GM23338 (cell line): ENCODE data around the gene FMNL1. TPM values are rescaled to one million over a fixed set of nuclear protein-coding genes. Genes with fewer than 3 reads are reported as not detected.

Experiments
- ATAC-seq: fragments of 200-7000 bp; cut with Tn5 transposase; 3 replicates; pipeline ENCODE4 v1.9.1; 2020
- DNase-seq: peaks from one replicate; pipeline ENCODE4 v3.0.0-alpha.2; 2015; ENCODE audit warnings: low spot score
- H2AFZ ChIP-seq: fragments of 200-600 bp; sonication (generic); 2 replicates; pipeline ENCODE4 v1.8.0; 2016; ENCODE audit warnings: antibody characterized with exemption, mild to moderate bottlenecking, moderate library complexity
- H3F3A ChIP-seq: fragments of 200-600 bp; sonication (generic); replicated peaks from 2 replicates; pipeline ENCODE4 v1.8.0; 2017; ENCODE audit warnings: antibody characterized with exemption, mixed run types, low read depth
- H3K27ac ChIP-seq: fragments of 200-600 bp; sonication (generic); 2 replicates; pipeline ENCODE4 v1.6.1; 2016; ENCODE audit warnings: low read depth
- H3K27me3 ChIP-seq: fragments of 200-600 bp; sonication (generic); 2 replicates; pipeline ENCODE4 v1.8.0; 2016; ENCODE audit warnings: mild to moderate bottlenecking, mixed run types, moderate library complexity; ENCODE audit not compliant: insufficient read depth
- H3K36me3 ChIP-seq: fragments of 200-600 bp; sonication (generic); 2 replicates; pipeline ENCODE4 v1.8.0; 2016; ENCODE audit warnings: mild to moderate bottlenecking; ENCODE audit not compliant: insufficient read depth
- H3K4me1 ChIP-seq: fragments of 200-600 bp; sonication (generic); 2 replicates; pipeline ENCODE4 v1.8.0; 2016; ENCODE audit warnings: mild to moderate bottlenecking, moderate library complexity; ENCODE audit not compliant: insufficient read depth
- H3K4me2 ChIP-seq: fragments of 200-600 bp; sonication (generic); 2 replicates; pipeline ENCODE4 v1.7.1; 2017; ENCODE audit warnings: mixed run types
- H3K4me3 ChIP-seq: fragments of 200-600 bp; sonication (generic); 2 replicates; pipeline ENCODE4 v1.6.1; 2016; ENCODE audit warnings: mixed run types
- H3K79me2 ChIP-seq: fragments of 200-600 bp; sonication (generic); replicated peaks from 2 replicates; pipeline ENCODE4 v1.8.0; 2017; ENCODE audit warnings: mild to moderate bottlenecking; ENCODE audit not compliant: insufficient read depth
- H3K9me2 ChIP-seq: fragments of 200-600 bp; sonication (generic); 2 replicates; pipeline ENCODE4 v1.8.0; 2017; ENCODE audit not compliant: insufficient read depth
- H4K20me1 ChIP-seq: fragments of 200-600 bp; sonication (generic); replicated peaks from 2 replicates; pipeline ENCODE4 v1.8.0; 2017; ENCODE audit warnings: mild to moderate bottlenecking; ENCODE audit not compliant: insufficient read depth
- H3K27ac Mint-ChIP-seq: 2 replicates; pipeline ENCODE4 v1.8.0; 2020; ENCODE audit warnings: inconsistent platforms, mild to moderate bottlenecking, moderate library complexity, mixed read lengths
- H3K27me3 Mint-ChIP-seq: 3 replicates; pipeline ENCODE4 v1.8.0; 2022; ENCODE audit warnings: low read depth, mild to moderate bottlenecking, moderate library complexity, mixed read lengths, inconsistent platforms; ENCODE audit not compliant: insufficient read depth, poor library complexity
- H3K36me3 Mint-ChIP-seq: 3 replicates; pipeline ENCODE4 v1.8.0; 2021; ENCODE audit warnings: low read depth, mild to moderate bottlenecking, inconsistent platforms, moderate library complexity, mixed read lengths
- H3K4me1 Mint-ChIP-seq: 3 replicates; pipeline ENCODE4 v1.8.0; 2020; ENCODE audit warnings: mild to moderate bottlenecking, inconsistent platforms, mixed read lengths
- H3K4me3 Mint-ChIP-seq: 3 replicates; pipeline ENCODE4 v1.8.0; 2021; ENCODE audit warnings: moderate library complexity, mild to moderate bottlenecking, inconsistent platforms, mixed read lengths
- H3K9me3 Mint-ChIP-seq: 3 replicates; pipeline ENCODE4 v1.8.0; 2020; ENCODE audit warnings: moderate library complexity, mild to moderate bottlenecking, inconsistent platforms, mixed read lengths
- CREB1 ChIP-seq: fragments of 250-450 bp; sonication (Bioruptor Pico); IDR thresholded peaks from 2 replicates; pipeline ENCODE4 v1.5.0; 2020; ENCODE audit warnings: low read depth, mild to moderate bottlenecking, moderate library complexity
- EZH2 ChIP-seq: fragments of 200-600 bp; sonication (generic); IDR thresholded peaks from one replicate; pipeline ENCODE4 v1.8.0; 2017; ENCODE audit warnings: antibody characterized with exemption, mild to moderate bottlenecking, low read depth; ENCODE audit not compliant: unreplicated experiment
- EZH2phosphoT487 ChIP-seq: fragments of 200-600 bp; sonication (generic); IDR thresholded peaks from one replicate; pipeline ENCODE4 v1.8.1; 2018; ENCODE audit warnings: antibody characterized with exemption; ENCODE audit not compliant: unreplicated experiment
- JUNB ChIP-seq: IDR thresholded peaks from one replicate; pipeline ENCODE4 v1.6.1; 2016; ENCODE audit warnings: antibody characterized with exemption; ENCODE audit not compliant: unreplicated experiment
- NANOG ChIP-seq: IDR thresholded peaks from 2 replicates; pipeline ENCODE4 v1.6.1; 2016; ENCODE audit warnings: antibody characterized with exemption, borderline replicate concordance
- POLR2AphosphoS5 ChIP-seq: IDR thresholded peaks from 2 replicates; pipeline ENCODE4 v1.6.1; 2016; ENCODE audit warnings: antibody characterized with exemption, low read depth
- STAT1 ChIP-seq: IDR thresholded peaks from one replicate; pipeline ENCODE4 v1.6.1; 2016; ENCODE audit warnings: antibody characterized with exemption; ENCODE audit not compliant: unreplicated experiment
- ZNF114 ChIP-seq: fragments of 250-450 bp; sonication (Bioruptor Pico); IDR thresholded peaks from 2 replicates; pipeline ENCODE4 v1.5.0; 2020; ENCODE audit warnings: mild to moderate bottlenecking, moderate library complexity
- ZNF331 ChIP-seq: fragments of 250-450 bp; sonication (Bioruptor Pico); IDR thresholded peaks from 2 replicates; pipeline ENCODE4 v1.5.0; 2020; ENCODE audit warnings: low read depth, mild to moderate bottlenecking, moderate library complexity
- polyA plus RNA-seq: library from polyadenylated mRNA; unstranded; fragments of >200 nt; fragmentation: Nextera tagmentation; extraction: Ambion mirVana; gene quantifications from 2 replicates; pipeline ENCODE4 v1.2.1, GENCODE V29; 2016
- total RNA-seq: library from RNA; depleted of rRNA; stranded (reverse); fragments of >200 nt; shearing (Covaris generic); gene quantifications from 2 replicates; pipeline ENCODE4 v1.2.3, GENCODE V29; 2014
- TF ChIP-seq, protein P1 (sequence below): IDR thresholded peaks from one replicate; pipeline ENCODE4 v1.6.1; 2018; ENCODE audit warnings: antibody characterized with exemption; ENCODE audit not compliant: unreplicated experiment
- TF ChIP-seq, protein P2 (sequence below), 2 experiments: fragments of 200-600 bp in 1 of 2; sonication (generic) in 1 of 2; conservative IDR thresholded peaks; 2 replicates each; pipeline versions ENCODE4 v1.5.1 to v1.6.1; 2016 to 2017; ENCODE audit warnings: antibody characterized with exemption in 2 of 2, low read depth in 2 of 2, mild to moderate bottlenecking in 2 of 2, moderate library complexity in 1 of 2
- TF ChIP-seq, protein P3 (sequence below): fragments of 250-450 bp; sonication (Bioruptor Pico); IDR thresholded peaks from 2 replicates; pipeline ENCODE4 v1.5.0; 2020; ENCODE audit warnings: mild to moderate bottlenecking, moderate library complexity
- TF ChIP-seq, protein P4 (sequence below): IDR thresholded peaks from 2 replicates; pipeline ENCODE4 v1.6.1; 2016; ENCODE audit warnings: antibody characterized with exemption

FMNL1 gene
- total and polyA plus RNA-seq, 2 experiments from 2014 or later = 6.6 to 9.3 TPM

DNA sequence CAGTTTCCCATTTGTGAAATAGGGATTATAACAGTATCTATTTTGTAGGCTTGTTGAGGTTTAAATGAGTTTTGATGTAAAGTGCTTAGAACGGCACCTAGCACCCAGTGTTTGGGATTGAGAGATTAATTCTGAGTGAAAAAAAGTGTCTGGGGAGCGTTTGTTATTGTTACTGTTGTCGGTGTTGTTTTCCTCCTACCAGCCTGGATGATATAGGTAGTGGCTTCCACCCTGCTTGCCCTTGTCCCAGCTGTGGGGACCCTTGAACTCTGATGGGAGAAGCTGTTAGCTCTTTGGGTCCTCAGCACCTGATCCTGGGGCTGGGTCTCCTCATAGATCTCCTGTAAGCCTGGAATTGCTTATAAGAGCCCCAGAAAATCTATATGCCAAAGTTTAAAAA lies 4.9 kb downstream of the FMNL1 start:
- Histone ChIP-seq H3F3A (0 out of 2 replicates have a peak, but pooled peaks cover 2% of the 10 kb centered on the region), H3K79me2 (no peaks in the 10 kb centered on the region), H3K27me3 (peaks cover 23% of the 10 kb centered on the region), H3K4me2 (no peak overlapping the region), H3K27ac (no peak overlapping the region), H3K36me3 (no peaks in the 10 kb centered on the region), H3K9me2 (no peaks in the 10 kb centered on the region), H4K20me1 (no peaks in the 10 kb centered on the region), H2AFZ (no peak overlapping the region), H3K4me3 (no peak overlapping the region), H3K4me1 (peaks cover 35% of the 10 kb centered on the region)
- Mint-ChIP-seq H3K9me3 (no peaks in the 10 kb centered on the region; the same call in 2 of the 3 replicates), H3K4me3 (no peak overlapping the region), H3K4me1 (peaks cover 54% of the 10 kb centered on the region), H3K27ac (no peak overlapping the region), H3K36me3 (no peaks in the 10 kb centered on the region), H3K27me3 (peaks cover 28% of the 10 kb centered on the region)
- TF ChIP-seq STAT1 (no peak), EZH2 (no peak), ZNF114 (CRISPR knock-in tag) (no peak), POLR2AphosphoS5 (no peak), CREB1 (CRISPR knock-in tag) (no peak), EZH2phosphoT487 (no peak), NANOG (no peak), ZNF331 (no peak), JUNB (no peak)
- TF ChIP-seq, protein P1, sequence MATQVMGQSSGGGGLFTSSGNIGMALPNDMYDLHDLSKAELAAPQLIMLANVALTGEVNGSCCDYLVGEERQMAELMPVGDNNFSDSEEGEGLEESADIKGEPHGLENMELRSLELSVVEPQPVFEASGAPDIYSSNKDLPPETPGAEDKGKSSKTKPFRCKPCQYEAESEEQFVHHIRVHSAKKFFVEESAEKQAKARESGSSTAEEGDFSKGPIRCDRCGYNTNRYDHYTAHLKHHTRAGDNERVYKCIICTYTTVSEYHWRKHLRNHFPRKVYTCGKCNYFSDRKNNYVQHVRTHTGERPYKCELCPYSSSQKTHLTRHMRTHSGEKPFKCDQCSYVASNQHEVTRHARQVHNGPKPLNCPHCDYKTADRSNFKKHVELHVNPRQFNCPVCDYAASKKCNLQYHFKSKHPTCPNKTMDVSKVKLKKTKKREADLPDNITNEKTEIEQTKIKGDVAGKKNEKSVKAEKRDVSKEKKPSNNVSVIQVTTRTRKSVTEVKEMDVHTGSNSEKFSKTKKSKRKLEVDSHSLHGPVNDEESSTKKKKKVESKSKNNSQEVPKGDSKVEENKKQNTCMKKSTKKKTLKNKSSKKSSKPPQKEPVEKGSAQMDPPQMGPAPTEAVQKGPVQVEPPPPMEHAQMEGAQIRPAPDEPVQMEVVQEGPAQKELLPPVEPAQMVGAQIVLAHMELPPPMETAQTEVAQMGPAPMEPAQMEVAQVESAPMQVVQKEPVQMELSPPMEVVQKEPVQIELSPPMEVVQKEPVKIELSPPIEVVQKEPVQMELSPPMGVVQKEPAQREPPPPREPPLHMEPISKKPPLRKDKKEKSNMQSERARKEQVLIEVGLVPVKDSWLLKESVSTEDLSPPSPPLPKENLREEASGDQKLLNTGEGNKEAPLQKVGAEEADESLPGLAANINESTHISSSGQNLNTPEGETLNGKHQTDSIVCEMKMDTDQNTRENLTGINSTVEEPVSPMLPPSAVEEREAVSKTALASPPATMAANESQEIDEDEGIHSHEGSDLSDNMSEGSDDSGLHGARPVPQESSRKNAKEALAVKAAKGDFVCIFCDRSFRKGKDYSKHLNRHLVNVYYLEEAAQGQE = no peak
- TF ChIP-seq, protein P2, sequence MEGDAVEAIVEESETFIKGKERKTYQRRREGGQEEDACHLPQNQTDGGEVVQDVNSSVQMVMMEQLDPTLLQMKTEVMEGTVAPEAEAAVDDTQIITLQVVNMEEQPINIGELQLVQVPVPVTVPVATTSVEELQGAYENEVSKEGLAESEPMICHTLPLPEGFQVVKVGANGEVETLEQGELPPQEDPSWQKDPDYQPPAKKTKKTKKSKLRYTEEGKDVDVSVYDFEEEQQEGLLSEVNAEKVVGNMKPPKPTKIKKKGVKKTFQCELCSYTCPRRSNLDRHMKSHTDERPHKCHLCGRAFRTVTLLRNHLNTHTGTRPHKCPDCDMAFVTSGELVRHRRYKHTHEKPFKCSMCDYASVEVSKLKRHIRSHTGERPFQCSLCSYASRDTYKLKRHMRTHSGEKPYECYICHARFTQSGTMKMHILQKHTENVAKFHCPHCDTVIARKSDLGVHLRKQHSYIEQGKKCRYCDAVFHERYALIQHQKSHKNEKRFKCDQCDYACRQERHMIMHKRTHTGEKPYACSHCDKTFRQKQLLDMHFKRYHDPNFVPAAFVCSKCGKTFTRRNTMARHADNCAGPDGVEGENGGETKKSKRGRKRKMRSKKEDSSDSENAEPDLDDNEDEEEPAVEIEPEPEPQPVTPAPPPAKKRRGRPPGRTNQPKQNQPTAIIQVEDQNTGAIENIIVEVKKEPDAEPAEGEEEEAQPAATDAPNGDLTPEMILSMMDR (conservative IDR thresholded peaks at IDR 0.05; ENCODE audit: low read depth in 2 of 2) = no peak
- TF ChIP-seq, protein P3, sequence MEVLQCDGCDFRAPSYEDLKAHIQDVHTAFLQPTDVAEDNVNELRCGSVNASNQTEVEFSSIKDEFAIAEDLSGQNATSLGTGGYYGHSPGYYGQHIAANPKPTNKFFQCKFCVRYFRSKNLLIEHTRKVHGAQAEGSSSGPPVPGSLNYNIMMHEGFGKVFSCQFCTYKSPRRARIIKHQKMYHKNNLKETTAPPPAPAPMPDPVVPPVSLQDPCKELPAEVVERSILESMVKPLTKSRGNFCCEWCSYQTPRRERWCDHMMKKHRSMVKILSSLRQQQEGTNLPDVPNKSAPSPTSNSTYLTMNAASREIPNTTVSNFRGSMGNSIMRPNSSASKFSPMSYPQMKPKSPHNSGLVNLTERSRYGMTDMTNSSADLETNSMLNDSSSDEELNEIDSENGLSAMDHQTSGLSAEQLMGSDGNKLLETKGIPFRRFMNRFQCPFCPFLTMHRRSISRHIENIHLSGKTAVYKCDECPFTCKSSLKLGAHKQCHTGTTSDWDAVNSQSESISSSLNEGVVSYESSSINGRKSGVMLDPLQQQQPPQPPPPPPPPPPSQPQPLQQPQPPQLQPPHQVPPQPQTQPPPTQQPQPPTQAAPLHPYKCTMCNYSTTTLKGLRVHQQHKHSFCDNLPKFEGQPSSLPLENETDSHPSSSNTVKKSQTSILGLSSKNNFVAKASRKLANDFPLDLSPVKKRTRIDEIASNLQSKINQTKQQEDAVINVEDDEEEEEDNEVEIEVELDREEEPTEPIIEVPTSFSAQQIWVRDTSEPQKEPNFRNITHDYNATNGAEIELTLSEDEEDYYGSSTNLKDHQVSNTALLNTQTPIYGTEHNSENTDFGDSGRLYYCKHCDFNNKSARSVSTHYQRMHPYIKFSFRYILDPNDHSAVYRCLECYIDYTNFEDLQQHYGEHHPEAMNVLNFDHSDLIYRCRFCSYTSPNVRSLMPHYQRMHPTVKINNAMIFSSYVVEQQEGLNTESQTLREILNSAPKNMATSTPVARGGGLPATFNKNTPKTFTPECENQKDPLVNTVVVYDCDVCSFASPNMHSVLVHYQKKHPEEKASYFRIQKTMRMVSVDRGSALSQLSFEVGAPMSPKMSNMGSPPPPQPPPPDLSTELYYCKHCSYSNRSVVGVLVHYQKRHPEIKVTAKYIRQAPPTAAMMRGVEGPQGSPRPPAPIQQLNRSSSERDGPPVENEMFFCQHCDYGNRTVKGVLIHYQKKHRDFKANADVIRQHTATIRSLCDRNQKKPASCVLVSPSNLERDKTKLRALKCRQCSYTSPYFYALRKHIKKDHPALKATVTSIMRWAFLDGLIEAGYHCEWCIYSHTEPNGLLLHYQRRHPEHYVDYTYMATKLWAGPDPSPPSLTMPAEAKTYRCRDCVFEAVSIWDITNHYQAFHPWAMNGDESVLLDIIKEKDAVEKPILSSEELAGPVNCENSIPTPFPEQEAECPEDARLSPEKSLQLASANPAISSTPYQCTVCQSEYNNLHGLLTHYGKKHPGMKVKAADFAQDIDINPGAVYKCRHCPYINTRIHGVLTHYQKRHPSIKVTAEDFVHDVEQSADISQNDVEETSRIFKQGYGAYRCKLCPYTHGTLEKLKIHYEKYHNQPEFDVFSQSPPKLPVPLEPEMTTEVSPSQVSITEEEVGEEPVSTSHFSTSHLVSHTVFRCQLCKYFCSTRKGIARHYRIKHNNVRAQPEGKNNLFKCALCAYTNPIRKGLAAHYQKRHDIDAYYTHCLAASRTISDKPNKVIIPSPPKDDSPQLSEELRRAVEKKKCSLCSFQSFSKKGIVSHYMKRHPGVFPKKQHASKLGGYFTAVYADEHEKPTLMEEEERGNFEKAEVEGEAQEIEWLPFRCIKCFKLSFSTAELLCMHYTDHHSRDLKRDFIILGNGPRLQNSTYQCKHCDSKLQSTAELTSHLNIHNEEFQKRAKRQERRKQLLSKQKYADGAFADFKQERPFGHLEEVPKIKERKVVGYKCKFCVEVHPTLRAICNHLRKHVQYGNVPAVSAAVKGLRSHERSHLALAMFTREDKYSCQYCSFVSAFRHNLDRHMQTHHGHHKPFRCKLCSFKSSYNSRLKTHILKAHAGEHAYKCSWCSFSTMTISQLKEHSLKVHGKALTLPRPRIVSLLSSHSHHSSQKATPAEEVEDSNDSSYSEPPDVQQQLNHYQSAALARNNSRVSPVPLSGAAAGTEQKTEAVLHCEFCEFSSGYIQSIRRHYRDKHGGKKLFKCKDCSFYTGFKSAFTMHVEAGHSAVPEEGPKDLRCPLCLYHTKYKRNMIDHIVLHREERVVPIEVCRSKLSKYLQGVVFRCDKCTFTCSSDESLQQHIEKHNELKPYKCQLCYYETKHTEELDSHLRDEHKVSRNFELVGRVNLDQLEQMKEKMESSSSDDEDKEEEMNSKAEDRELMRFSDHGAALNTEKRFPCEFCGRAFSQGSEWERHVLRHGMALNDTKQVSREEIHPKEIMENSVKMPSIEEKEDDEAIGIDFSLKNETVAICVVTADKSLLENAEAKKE (CRISPR knock-in tag) = no peak
- TF ChIP-seq, protein P4, sequence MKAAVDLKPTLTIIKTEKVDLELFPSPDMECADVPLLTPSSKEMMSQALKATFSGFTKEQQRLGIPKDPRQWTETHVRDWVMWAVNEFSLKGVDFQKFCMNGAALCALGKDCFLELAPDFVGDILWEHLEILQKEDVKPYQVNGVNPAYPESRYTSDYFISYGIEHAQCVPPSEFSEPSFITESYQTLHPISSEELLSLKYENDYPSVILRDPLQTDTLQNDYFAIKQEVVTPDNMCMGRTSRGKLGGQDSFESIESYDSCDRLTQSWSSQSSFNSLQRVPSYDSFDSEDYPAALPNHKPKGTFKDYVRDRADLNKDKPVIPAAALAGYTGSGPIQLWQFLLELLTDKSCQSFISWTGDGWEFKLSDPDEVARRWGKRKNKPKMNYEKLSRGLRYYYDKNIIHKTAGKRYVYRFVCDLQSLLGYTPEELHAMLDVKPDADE = no peak
- ATAC-seq (no peak), DNase-seq (no peak)
